Tongue (tissue), 3 donors: ENCODE data around the gene KRTAP4-2. TPM values are rescaled to one million over a fixed set of nuclear protein-coding genes. Genes with fewer than 3 reads are reported as not detected.
"Not testable (repeated sequence)": the region's sequence is repeated elsewhere in the genome, so short reads cannot be mapped to it uniquely, and the experiment has no call there.

Experiments used
- DNase-seq: peaks from one replicate; pipeline ENCODE4 v3.0.0-alpha.2; 2015
- small RNA-seq: library from RNA; depleted of rRNA; stranded (forward); fragments of <200 nt; gene quantifications from one replicate; pipeline ENCODE3, GENCODE V24; 2014; ENCODE audit warnings: low replicate concordance
- total RNA-seq: library from RNA; depleted of rRNA; stranded (reverse); fragments of >200 nt; gene quantifications from one replicate; pipeline ENCODE4 v1.2.3, GENCODE V29; 2014

The KRTAP4-2 gene
- total RNA-seq, 1 donor from 2014 or later = not detected

GRCh38 chr17:41160648-41161047 is 17.4 kb downstream of the KRTAP4-2 start, which contains the start of gene KRTAP4-4:
Gene KRTAP4-4 (minus strand): TSS chr17:41160748. CDS start chr17:41160691, 57 bp downstream.
- no peak for DNase-seq

- DNase-seq = not testable (repeated sequence)
Observed at GRCh38 chr17:41160190-41160589, 17.8 kb downstream of the KRTAP4-2 start.

- no peak for DNase-seq
Observed at GRCh38 chr17:41153856-41154255, 24.2 kb downstream of the KRTAP4-2 start.

GRCh38 chr17:41151525-41151924 is 26.5 kb downstream of the KRTAP4-2 start:
- no peak for DNase-seq

- no peak for DNase-seq
Observed at GRCh38 chr17:41150026-41150425, 28.0 kb downstream of the KRTAP4-2 start.

- no peak for DNase-seq
Observed at GRCh38 chr17:41149652-41149985, 28.4 kb downstream of the KRTAP4-2 start, which contains the start of gene KRTAP4-5. Gene KRTAP4-5 (minus strand): TSS chr17:41149825. CDS start chr17:41149767, 58 bp downstream.

- DNase-seq = not testable (repeated sequence)
Observed at GRCh38 chr17:41148971-41149651, 28.9 kb downstream of the KRTAP4-2 start.

GRCh38 chr17:41147531-41148204 is 30.4 kb downstream of the KRTAP4-2 start:
- DNase-seq = no peak

GRCh38 chr17:41145261-41145660 is 32.8 kb downstream of the KRTAP4-2 start:
- no peak for DNase-seq

GRCh38 chr17:41144846-41145245 is 33.2 kb downstream of the KRTAP4-2 start:
- DNase-seq = no peak

- DNase-seq = no peak
Observed at GRCh38 chr17:41141361-41141760, 36.7 kb downstream of the KRTAP4-2 start.

- no peak for DNase-seq
Observed at GRCh38 chr17:41140360-41141131, 37.5 kb downstream of the KRTAP4-2 start, which contains the start of gene KRTAP4-6. Gene KRTAP4-6 (minus strand): TSS chr17:41140544. CDS start chr17:41140487, 57 bp downstream.

GRCh38 chr17:41139865-41140264 is 38.2 kb downstream of the KRTAP4-2 start:
- DNase-seq = not testable (repeated sequence)

- DNase-seq = no peak
Observed at GRCh38 chr17:41133880-41134735, 43.9 kb downstream of the KRTAP4-2 start.

GRCh38 chr17:41131979-41132378 is 46.0 kb downstream of the KRTAP4-2 start:
- DNase-seq = no peak

Small RNAs within 50 kb of the gene (small RNA-seq; reads per million reads assigned to genes)
- not detected for gene KRTAP4-17P

Other genes starting within 250 kb of the KRTAP4-2 start
- gene KRT23, start 240.6 kb downstream of the KRTAP4-2 start, total RNA-seq = 26.3 TPM
- 1.8 TPM for gene KRT39, start 211.3 kb downstream of the KRTAP4-2 start, total RNA-seq
- 7.7 TPM for gene KRT40, start 193.9 kb downstream of the KRTAP4-2 start, total RNA-seq
- not detected for gene KRTAP3-3, start 184.1 kb downstream of the KRTAP4-2 start, total RNA-seq
- not detected for gene KRTAP3-2, start 178.3 kb downstream of the KRTAP4-2 start, total RNA-seq
- gene KRTAP3-1, start 169.1 kb downstream of the KRTAP4-2 start, total RNA-seq = not detected
- not detected for gene KRTAP1-5, start 151.0 kb downstream of the KRTAP4-2 start, total RNA-seq
- not detected for gene KRTAP1-4, start 148.0 kb downstream of the KRTAP4-2 start, total RNA-seq
- not detected for gene KRTAP1-3, start 143.3 kb downstream of the KRTAP4-2 start, total RNA-seq
- gene KRTAP1-1, start 136.8 kb downstream of the KRTAP4-2 start, total RNA-seq = not detected
- gene KRTAP2-1, start 130.9 kb downstream of the KRTAP4-2 start, total RNA-seq = not detected
- gene KRTAP2-2, start 123.0 kb downstream of the KRTAP4-2 start, total RNA-seq = not detected
- gene KRTAP2-3, start 118.1 kb downstream of the KRTAP4-2 start, total RNA-seq = not detected
- not detected for gene KRTAP2-4, start 112.3 kb downstream of the KRTAP4-2 start, total RNA-seq
- gene KRTAP4-7, start 94.1 kb downstream of the KRTAP4-2 start, total RNA-seq = not detected
- gene KRTAP4-8, start 80.1 kb downstream of the KRTAP4-2 start, total RNA-seq = not detected
- not detected for gene KRTAP4-16, start 76.0 kb downstream of the KRTAP4-2 start, total RNA-seq
- not detected for gene KRTAP4-9, start 72.8 kb downstream of the KRTAP4-2 start, total RNA-seq
- not detected for gene KRTAP4-11, start 59.8 kb downstream of the KRTAP4-2 start, total RNA-seq
- gene KRTAP4-12, start 54.0 kb downstream of the KRTAP4-2 start, total RNA-seq = not detected
- gene KRTAP4-6, start 37.7 kb downstream of the KRTAP4-2 start, total RNA-seq = not detected
- not detected for gene KRTAP4-5, start 28.4 kb downstream of the KRTAP4-2 start, total RNA-seq
- not detected for gene KRTAP4-4, start 17.5 kb downstream of the KRTAP4-2 start, total RNA-seq
- not detected for gene KRTAP4-3, start 10.0 kb downstream of the KRTAP4-2 start, total RNA-seq
- gene KRTAP4-1, start 6.7 kb upstream of the KRTAP4-2 start, total RNA-seq = not detected
- gene KRTAP9-1, start 11.7 kb upstream of the KRTAP4-2 start, total RNA-seq = not detected
- gene KRTAP9-2, start 48.4 kb upstream of the KRTAP4-2 start, total RNA-seq = not detected
- not detected for gene KRTAP9-3, start 54.2 kb upstream of the KRTAP4-2 start, total RNA-seq
- not detected for gene KRTAP9-8, start 59.8 kb upstream of the KRTAP4-2 start, total RNA-seq
- not detected for gene KRTAP9-4, start 71.5 kb upstream of the KRTAP4-2 start, total RNA-seq
- gene KRTAP9-9, start 77.2 kb upstream of the KRTAP4-2 start, total RNA-seq = not detected
- gene KRTAP9-6, start 87.2 kb upstream of the KRTAP4-2 start, total RNA-seq = not detected
- not detected for gene KRTAP9-7, start 97.5 kb upstream of the KRTAP4-2 start, total RNA-seq
- gene KRTAP29-1, start 124.6 kb upstream of the KRTAP4-2 start, total RNA-seq = not detected
- not detected for gene KRTAP16-1, start 131.1 kb upstream of the KRTAP4-2 start, total RNA-seq
- gene KRTAP17-1, start 137.5 kb upstream of the KRTAP4-2 start, total RNA-seq = 1.0 TPM
- not detected for gene KRT33A, start 172.6 kb upstream of the KRTAP4-2 start, total RNA-seq
- gene KRT33B, start 191.6 kb upstream of the KRTAP4-2 start, total RNA-seq = 0.21 TPM
- gene KRT34, start 204.1 kb upstream of the KRTAP4-2 start, total RNA-seq = 0.51 TPM
- gene KRT31, start 219.4 kb upstream of the KRTAP4-2 start, total RNA-seq = 6.1 TPM
- not detected for gene KRT37, start 246.4 kb upstream of the KRTAP4-2 start, total RNA-seq